HEK293 (cell line): ENCODE data around the gene TP53BP1.

Experiments
- FEZF1 ChIP-seq: fragments of 450-650 bp; formaldehyde crosslinking; IDR thresholded peaks from 2 replicates; pipeline ENCODE4 v1.5.1; 2016; ENCODE audit warnings: missing biosample characterization, missing genetic modification characterization
- ZBTB7A ChIP-seq: fragments of 450-650 bp; formaldehyde crosslinking; IDR thresholded peaks from 2 replicates; pipeline ENCODE4 v1.5.1; 2016; ENCODE audit warnings: low read depth, missing biosample characterization, missing genetic modification characterization

- TF ChIP-seq FEZF1 (tag by site-specific recombination) (no peak), ZBTB7A (tag by site-specific recombination) (no peak)
These were observed 22.8 kb upstream of the TP53BP1 start for GRCh38 chr15:43515741-43516140.
